ENCODE data around the gene CBLC.

CBLC gene

DNA sequence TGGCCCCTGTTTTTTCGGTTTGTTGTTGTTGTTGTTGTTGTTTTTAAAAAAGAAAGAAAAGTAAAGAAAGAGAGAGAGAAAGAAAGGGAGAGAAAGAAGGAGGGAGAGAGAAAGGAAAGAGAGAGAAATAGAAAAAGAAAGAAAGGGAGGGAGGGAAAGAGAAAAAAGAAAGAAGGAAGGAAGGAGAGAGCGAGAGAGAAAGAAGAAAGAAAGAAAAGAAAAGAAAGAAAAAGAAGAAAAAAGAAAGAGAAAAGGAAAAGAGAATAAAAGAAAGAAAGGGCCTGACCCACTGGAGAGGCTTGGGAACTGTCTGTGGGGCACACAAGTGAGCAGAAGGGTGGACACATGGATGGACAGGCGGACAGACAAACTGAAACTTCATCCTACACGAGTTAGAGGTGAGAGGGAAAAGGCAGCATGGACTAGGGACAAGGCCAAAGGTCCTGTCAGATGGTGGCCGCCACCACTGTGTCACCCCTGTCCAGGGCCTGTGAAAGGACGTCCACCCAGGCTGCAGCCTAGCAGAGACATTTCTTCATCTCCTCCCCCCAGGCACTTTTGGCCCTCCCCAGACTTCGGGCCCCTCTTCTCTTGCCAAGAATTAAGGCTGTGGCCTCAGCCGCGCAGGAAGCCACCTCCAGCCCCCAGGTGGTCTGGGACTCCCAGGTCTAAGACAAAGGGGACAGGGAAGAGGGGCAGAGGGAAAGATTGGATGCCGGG lies 22.1 kb downstream of the CBLC start:
- 100% methylated on average over 1 of the region's 10 CpGs for WGBS (ENCODE audit: insufficient coverage, insufficient read length)
- no peak overlapping the region for H3K4me3 ChIP-seq (ENCODE audit: low read length)
- peaks cover 3% of the 10 kb centered on the region; the same call in 1 of the 2 replicates for H3K27me3 ChIP-seq (ENCODE audit: control insufficient read depth, insufficient read depth, low read length)
- H3K9me3 ChIP-seq (ENCODE audit: control insufficient read depth, insufficient read depth, low read length) = no peaks in the 10 kb centered on the region
- DNase-seq (ENCODE audit: low read depth, low spot score) = no peak
- peaks cover 2% of the 10 kb centered on the region; the same call in 1 of the 2 replicates for H3K36me3 ChIP-seq (ENCODE audit: control insufficient read depth, insufficient read depth, low read length)
- peaks cover 3% of the 10 kb centered on the region; the same call in 1 of the 2 replicates for H3K4me1 ChIP-seq (ENCODE audit: control insufficient read depth, insufficient read depth, low read length)
- H3K27ac ChIP-seq (ENCODE audit: low read length) = no peak overlapping the region

DNA sequence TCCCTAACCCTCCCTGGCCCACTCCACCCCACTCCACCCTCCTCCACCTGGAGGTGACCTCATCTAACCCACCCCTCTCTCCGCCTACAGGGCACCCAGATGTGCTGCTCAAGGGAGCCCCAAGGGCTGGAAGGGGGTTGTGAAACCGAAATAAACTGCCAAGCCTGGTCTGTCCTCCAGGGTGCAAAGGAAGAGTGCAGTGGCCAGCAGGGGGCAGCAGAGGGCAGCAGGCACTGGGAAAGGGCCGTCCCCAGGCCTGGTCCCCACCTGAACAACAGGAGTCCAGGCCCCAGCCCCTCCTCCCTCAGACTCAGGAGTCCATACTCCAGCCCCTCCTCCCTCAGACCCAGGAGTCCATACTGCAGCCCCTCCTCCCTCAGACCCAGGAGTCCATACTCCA lies 22.8 kb downstream of the CBLC start:
- peak; percentile 87 for DNase-seq (ENCODE audit: low read depth, low spot score)
- H3K4me3 ChIP-seq (ENCODE audit: low read length) = no peak overlapping the region
- peaks cover 2% of the 10 kb centered on the region; the same call in 1 of the 2 replicates for H3K36me3 ChIP-seq (ENCODE audit: control insufficient read depth, insufficient read depth, low read length)
- no CpG with 5 or more reads among the region's 3 CpGs for WGBS (ENCODE audit: insufficient coverage, insufficient read length)
- H3K27me3 ChIP-seq (ENCODE audit: control insufficient read depth, insufficient read depth, low read length) = peaks cover 3% of the 10 kb centered on the region; the same call in 1 of the 2 replicates
- H3K27ac ChIP-seq (ENCODE audit: low read length) = no peak overlapping the region
- peaks cover 3% of the 10 kb centered on the region; the same call in 1 of the 2 replicates for H3K4me1 ChIP-seq (ENCODE audit: control insufficient read depth, insufficient read depth, low read length)
- no peaks in the 10 kb centered on the region for H3K9me3 ChIP-seq (ENCODE audit: control insufficient read depth, insufficient read depth, low read length)

DNA sequence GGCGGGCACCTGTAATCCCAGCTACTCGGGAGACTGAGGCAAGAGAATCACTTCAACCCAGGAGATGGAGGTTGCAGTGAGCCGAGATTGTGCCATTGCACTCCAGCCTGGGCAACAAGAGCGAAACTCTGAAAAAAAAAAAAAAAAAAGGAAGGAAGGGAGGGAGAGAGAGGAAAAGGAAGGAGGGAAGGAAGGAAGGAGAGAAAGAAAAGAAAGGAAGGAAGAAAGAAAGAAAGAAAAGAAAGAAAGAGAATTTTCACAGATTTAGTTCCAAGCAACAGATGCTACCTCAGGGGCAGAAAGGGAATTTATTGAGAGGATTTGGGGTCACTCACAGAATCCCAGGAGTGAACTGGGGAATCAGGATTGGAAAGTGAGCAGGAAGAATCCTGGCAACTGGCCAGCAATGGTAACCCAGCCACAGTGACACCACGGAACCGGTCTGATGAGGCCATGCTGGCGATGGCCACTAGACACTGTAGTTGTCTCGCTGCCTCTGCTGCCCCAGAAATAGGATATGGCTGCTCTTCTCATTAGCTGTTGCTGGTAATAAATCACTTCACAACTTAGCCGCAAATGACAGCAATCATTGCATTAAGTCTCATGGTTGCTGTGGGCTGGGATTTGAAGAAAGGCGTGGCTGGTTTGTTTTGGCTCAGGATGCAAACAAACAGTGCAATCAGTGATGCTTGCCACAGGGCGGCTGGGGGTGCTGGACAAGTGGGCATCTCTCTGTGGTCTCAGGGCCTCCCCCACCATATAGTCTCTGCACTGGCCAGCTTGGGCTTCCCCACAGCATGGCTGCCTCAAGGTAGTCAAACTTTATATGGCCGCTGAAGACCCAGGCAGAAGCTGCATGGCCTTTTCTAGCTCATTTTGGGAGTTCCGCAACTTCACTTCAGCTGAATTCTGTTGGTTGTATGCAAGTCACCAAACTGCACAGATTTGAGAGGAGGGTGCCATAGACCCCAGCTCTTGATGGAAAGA lies 26.0 kb downstream of the CBLC start:
- H3K27me3 ChIP-seq (ENCODE audit: control insufficient read depth, insufficient read depth, low read length) = peaks cover 3% of the 10 kb centered on the region; the same call in 1 of the 2 replicates
- H3K36me3 ChIP-seq (ENCODE audit: control insufficient read depth, insufficient read depth, low read length) = no peaks in the 10 kb centered on the region
- WGBS (ENCODE audit: insufficient coverage, insufficient read length) = no CpG with 5 or more reads among the region's 13 CpGs

DNA sequence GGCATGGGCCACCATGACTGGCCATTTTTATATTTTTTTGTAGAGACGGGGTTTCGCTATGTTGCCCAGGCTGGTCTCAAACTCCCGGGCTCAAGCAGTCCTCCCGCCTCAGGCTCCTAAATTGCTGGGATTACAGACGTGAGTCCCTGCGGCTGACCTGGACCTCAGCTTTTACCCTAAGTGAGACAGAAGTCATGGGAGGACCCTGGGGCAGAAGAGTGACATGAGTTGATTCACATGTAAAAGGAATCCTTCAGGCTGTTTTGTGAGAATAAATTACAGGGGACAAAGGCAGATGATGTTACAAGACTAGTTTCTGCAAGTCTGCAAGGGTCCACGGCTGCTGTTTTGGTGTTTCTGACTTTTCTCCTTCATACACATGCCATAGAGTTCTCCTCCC lies 28.6 kb downstream of the CBLC start:
- Histone ChIP-seq H3K4me3 (ENCODE audit: low read length) (no peak overlapping the region), H3K9me3 (ENCODE audit: control insufficient read depth, insufficient read depth, low read length) (no peaks in the 10 kb centered on the region), H3K27ac (ENCODE audit: low read length) (no peak overlapping the region), H3K4me1 (ENCODE audit: control insufficient read depth, insufficient read depth, low read length) (peaks cover 7% of the 10 kb centered on the region), H3K27me3 (ENCODE audit: control insufficient read depth, insufficient read depth, low read length) (peaks cover 3% of the 10 kb centered on the region; the same call in 1 of the 2 replicates), H3K36me3 (ENCODE audit: control insufficient read depth, insufficient read depth, low read length) (no peaks in the 10 kb centered on the region)
- DNase-seq (ENCODE audit: low read depth, low spot score) = no peak
- no CpG with 5 or more reads among the region's 7 CpGs for WGBS (ENCODE audit: insufficient coverage, insufficient read length)

More for the DNA sequence above, 26.0 kb downstream of the CBLC start:
- Histone ChIP-seq H3K9me3 (ENCODE audit: control insufficient read depth, insufficient read depth, low read length) (no peaks in the 10 kb centered on the region), H3K27ac (ENCODE audit: low read length) (no peak overlapping the region), H3K4me3 (ENCODE audit: low read length) (no peak overlapping the region), H3K4me1 (ENCODE audit: control insufficient read depth, insufficient read depth, low read length) (peaks cover 8% of the 10 kb centered on the region)
- no peak for DNase-seq (ENCODE audit: low read depth, low spot score)

DNA sequence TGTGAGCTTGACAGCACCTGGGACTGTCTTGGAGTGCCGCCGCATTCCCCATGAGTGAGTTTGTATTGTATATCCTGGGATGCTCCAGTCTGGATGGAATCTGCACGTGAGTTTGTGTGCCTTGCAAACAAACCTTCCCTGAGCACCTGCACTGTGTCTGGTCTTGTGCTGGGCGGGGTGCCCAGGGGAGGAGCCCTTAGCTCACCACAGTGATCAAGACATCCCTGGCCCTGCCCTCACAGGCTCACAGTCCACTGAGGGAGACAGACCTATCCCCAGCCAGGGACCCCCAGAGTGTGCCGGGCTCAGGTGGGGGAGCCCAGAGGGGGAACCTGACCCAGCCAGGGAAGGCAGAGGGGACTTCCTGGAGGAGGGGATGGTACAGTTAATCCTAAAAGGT lies 29.5 kb downstream of the CBLC start:
- H3K4me3 ChIP-seq (ENCODE audit: low read length) = no peak overlapping the region
- H3K36me3 ChIP-seq (ENCODE audit: control insufficient read depth, insufficient read depth, low read length) = 0 out of 2 replicates have a peak, but pooled peaks cover 1% of the 10 kb centered on the region
- H3K4me1 ChIP-seq (ENCODE audit: control insufficient read depth, insufficient read depth, low read length) = peaks cover 7% of the 10 kb centered on the region
- WGBS (ENCODE audit: insufficient coverage, insufficient read length) = no CpG with 5 or more reads among the region's 5 CpGs
- H3K27me3 ChIP-seq (ENCODE audit: control insufficient read depth, insufficient read depth, low read length) = peaks cover 3% of the 10 kb centered on the region; the same call in 1 of the 2 replicates
- H3K27ac ChIP-seq (ENCODE audit: low read length) = no peak overlapping the region
- DNase-seq (ENCODE audit: low read depth, low spot score) = no peak
- H3K9me3 ChIP-seq (ENCODE audit: control insufficient read depth, insufficient read depth, low read length) = no peaks in the 10 kb centered on the region

DNA sequence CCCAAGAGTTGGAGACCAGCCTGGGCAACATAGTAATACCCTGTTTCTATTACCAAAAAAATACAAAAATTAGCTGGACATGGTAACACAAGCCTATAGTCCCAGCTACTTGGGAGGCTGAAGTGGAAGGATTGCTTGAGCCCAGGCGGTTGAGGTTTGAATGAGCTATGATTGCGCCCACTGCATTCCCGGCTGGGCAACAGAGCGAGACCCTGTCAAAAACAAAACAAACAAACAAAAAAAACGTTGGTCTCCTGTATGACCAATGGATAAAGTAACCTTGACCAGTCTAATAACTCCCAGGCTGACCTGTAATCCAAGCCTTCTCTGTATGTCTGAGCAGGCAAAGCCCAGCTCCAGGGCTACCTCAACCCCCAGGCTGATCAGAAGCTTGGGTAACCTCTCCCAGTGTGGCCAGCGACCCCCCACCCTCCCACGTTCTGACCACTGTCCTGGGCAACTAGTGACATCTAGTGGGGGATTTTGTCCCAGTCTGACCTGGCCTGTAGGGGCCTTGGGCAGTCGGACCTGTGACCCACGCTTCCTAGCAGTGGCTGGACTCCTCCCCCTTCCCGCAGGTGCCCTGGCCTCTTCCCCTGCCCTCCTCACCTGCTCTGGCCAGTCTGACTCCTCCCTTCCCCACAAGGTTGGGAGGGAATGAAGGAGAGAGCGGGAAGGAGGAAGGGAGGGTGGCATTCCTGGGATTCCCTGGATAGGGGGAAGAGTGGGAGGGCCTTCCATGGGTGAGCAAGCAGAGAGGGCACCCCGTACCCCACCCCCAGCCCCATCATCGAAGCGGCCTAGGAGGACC lies 30.2 kb downstream of the CBLC start:
- DNase-seq (ENCODE audit: low read depth, low spot score) = peak; percentile 97
- Histone ChIP-seq H3K27me3 (ENCODE audit: control insufficient read depth, insufficient read depth, low read length) (peaks cover 3% of the 10 kb centered on the region; the same call in 1 of the 2 replicates), H3K27ac (ENCODE audit: low read length) (no peak overlapping the region), H3K4me3 (ENCODE audit: low read length) (no peak overlapping the region; the same call in 1 of the 2 replicates), H3K36me3 (ENCODE audit: control insufficient read depth, insufficient read depth, low read length) (0 out of 2 replicates have a peak, but pooled peaks cover 2% of the 10 kb centered on the region), H3K4me1 (ENCODE audit: control insufficient read depth, insufficient read depth, low read length) (peaks cover 7% of the 10 kb centered on the region), H3K9me3 (ENCODE audit: control insufficient read depth, insufficient read depth, low read length) (no peaks in the 10 kb centered on the region)
- WGBS (ENCODE audit: insufficient coverage, insufficient read length) = no CpG with 5 or more reads among the region's 14 CpGs

DNA sequence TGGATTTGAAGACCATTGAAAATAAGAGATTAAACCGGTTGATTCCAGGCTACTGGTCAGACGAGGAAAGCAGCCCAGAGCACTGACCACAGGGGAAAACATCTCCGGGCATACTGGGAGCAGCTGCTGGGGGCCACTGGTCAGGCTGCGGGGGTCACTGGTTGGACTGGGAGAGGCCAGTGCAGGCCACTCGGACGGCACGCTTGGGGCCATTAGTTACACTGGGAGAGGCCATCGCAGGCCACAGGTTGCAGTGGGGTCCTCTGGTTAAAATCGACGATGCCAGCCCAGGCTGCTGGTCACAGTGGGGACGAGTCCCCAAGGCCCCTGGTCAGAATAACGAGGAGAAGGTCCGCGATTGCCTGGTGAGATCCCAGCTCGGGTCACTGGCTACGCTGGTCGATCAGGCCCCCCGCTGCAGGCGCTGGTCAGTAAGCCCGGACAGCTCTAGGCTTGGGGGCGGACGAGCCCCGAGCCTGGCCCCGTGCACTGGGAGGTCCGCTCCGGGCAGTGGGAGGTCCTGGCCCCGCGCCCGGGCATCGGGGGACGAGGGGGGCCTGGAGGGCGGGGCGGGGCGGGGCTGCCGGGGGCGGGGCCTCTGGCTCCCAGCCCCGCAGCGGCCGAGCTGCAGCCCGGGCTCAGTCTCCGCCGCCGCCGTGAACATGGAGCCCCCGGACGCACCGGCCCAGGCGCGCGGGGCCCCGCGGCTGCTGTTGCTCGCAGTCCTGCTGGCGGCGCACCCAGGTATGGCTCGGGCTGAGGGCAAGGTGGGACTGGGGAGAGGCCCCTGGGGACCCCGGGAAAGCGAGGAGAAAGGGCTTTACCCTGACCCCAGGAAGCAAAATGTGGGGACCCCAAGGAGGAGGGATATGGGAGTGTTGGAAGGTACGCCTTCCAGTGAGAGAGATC lies 31.0 kb downstream of the CBLC start, which contains the start of gene BCAM:
TSS of gene BCAM (plus strand) at position 641 of the 909 bp plus-strand sequence. CDS start at position 663, 22 bp downstream.
- Histone ChIP-seq H3K4me3 (ENCODE audit: low read length) (peak within 1 kb of the TSS; percentile 70; the same call in 1 of the 2 replicates), H3K27me3 (ENCODE audit: control insufficient read depth, insufficient read depth, low read length) (peaks cover 3% of the 10 kb centered on the region; the same call in 1 of the 2 replicates), H3K27ac (ENCODE audit: low read length) (no peak within 1 kb of the TSS), H3K36me3 (ENCODE audit: control insufficient read depth, insufficient read depth, low read length) (peaks cover 8% of the 10 kb centered on the region; the same call in 1 of the 2 replicates), H3K4me1 (ENCODE audit: control insufficient read depth, insufficient read depth, low read length) (peaks cover 7% of the 10 kb centered on the region), H3K9me3 (ENCODE audit: control insufficient read depth, insufficient read depth, low read length) (no peaks in the 10 kb centered on the region)
- no CpG with 5 or more reads among the region's 59 CpGs for WGBS (ENCODE audit: insufficient coverage, insufficient read length)
- DNase-seq (ENCODE audit: low read depth, low spot score) = no peak

DNA sequence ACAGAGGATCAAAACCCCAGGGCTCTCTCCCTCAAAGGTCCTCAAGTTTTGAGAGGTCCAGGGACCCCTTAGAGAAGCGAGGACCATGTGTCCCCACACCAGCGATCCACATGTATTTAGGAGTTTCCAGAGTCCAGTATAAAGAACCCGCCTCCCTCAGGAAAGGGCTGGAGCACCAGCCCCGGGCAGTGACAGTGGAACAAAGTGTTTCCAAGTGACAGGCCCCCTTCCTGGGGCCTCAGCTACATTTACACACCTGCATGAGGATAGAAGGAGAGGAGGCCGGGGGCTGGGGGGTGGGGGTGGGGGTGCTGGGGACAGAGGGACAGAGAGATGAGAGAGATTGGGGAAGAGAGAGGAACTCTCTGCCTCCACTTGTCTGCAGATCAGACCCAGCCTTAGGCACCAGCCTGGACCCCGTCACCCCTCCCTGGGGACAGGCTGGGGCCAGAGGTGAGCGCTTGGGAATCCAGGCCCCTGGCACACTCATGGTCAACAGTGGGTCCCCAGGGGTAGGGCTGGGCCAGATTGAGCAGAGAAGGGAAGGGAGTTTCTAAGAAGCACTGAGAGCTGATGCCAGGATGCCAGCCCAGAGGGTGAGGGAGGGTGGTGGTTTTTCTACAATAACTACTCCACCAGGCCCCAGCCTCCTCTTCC lies 32.0 kb downstream of the CBLC start:
- Histone ChIP-seq H3K27me3 (ENCODE audit: control insufficient read depth, insufficient read depth, low read length) (peaks cover under 1% of the 10 kb centered on the region; the same call in 1 of the 2 replicates), H3K9me3 (ENCODE audit: control insufficient read depth, insufficient read depth, low read length) (no peaks in the 10 kb centered on the region), H3K27ac (ENCODE audit: low read length) (no peak overlapping the region), H3K4me1 (ENCODE audit: control insufficient read depth, insufficient read depth, low read length) (peaks cover 7% of the 10 kb centered on the region), H3K4me3 (ENCODE audit: low read length) (peak overlapping the region; percentile 70; the same call in 1 of the 2 replicates), H3K36me3 (ENCODE audit: control insufficient read depth, insufficient read depth, low read length) (peaks cover 17% of the 10 kb centered on the region; the same call in 1 of the 2 replicates)
- no CpG with 5 or more reads among the region's 7 CpGs for WGBS (ENCODE audit: insufficient coverage, insufficient read length)
- no peak for DNase-seq (ENCODE audit: low read depth, low spot score)

Data from iPS DF 6.9 (cell line).